HUES48 (cell line): ENCODE measurements around the gene CABYR.
A peak's percentile ranks its signal among the peaks of the same experiment; 100 is the strongest.

Experiments used
- H3K27ac ChIP-seq: one replicate; pipeline ENCODE4 v1.7.0; 2013; ENCODE audit warnings: low read depth, low read length, inconsistent platforms
- H3K27me3 ChIP-seq: 2 replicates; pipeline ENCODE4 v1.6.1; 2013; ENCODE audit warnings: mild to moderate bottlenecking, low read length; ENCODE audit not compliant: control insufficient read depth, insufficient read depth
- H3K36me3 ChIP-seq: 2 replicates; pipeline ENCODE4 v1.6.1; 2013; ENCODE audit warnings: low read length; ENCODE audit not compliant: control insufficient read depth, insufficient read depth
- H3K4me1 ChIP-seq: 2 replicates; pipeline ENCODE4 v1.6.1; 2013; ENCODE audit warnings: mild to moderate bottlenecking, low read length; ENCODE audit not compliant: control insufficient read depth, insufficient read depth
- H3K4me3 ChIP-seq: 2 replicates; pipeline ENCODE4 v1.5.1; 2013; ENCODE audit warnings: mild to moderate bottlenecking, low read depth, low read length
- H3K9ac ChIP-seq: 2 replicates; pipeline ENCODE4 v1.6.1; 2013; ENCODE audit warnings: mild to moderate bottlenecking, low read depth, low read length, moderate library complexity
- H3K9me3 ChIP-seq: 2 replicates; pipeline ENCODE4 v1.6.1; 2013; ENCODE audit warnings: low read length; ENCODE audit not compliant: control insufficient read depth, insufficient read depth

The CABYR gene

DNA sequence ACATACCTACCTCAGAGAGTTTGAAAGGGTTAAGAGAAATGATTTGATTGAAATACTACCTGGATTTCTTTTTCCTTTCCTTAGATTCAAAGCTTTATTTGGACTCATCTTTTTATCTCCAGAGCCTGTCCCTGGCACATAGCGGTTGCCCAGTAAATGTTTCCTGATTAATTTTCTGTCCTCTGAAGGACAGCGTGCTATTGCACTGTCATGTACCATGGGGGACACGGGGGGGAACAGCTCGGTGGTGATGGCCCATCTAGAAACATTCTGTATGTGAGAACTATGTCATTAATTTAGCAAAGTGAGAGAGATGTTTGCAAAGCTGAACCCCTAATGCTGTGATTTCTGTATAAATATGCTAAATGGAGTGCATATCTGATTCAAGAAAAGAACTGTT is 26.4 kb upstream of the CABYR start:
- peaks cover 8% of the 10 kb centered on the region; the same call in 1 of the 2 replicates for H3K36me3 ChIP-seq
- no peak overlapping the region for H3K9ac ChIP-seq
- no peaks in the 10 kb centered on the region for H3K27me3 ChIP-seq
- H3K4me3 ChIP-seq, result no peak overlapping the region
- peaks cover 5% of the 10 kb centered on the region for H3K4me1 ChIP-seq
- H3K9me3 ChIP-seq, result no peaks in the 10 kb centered on the region
- H3K27ac ChIP-seq, result peak overlapping the region; percentile 2

DNA sequence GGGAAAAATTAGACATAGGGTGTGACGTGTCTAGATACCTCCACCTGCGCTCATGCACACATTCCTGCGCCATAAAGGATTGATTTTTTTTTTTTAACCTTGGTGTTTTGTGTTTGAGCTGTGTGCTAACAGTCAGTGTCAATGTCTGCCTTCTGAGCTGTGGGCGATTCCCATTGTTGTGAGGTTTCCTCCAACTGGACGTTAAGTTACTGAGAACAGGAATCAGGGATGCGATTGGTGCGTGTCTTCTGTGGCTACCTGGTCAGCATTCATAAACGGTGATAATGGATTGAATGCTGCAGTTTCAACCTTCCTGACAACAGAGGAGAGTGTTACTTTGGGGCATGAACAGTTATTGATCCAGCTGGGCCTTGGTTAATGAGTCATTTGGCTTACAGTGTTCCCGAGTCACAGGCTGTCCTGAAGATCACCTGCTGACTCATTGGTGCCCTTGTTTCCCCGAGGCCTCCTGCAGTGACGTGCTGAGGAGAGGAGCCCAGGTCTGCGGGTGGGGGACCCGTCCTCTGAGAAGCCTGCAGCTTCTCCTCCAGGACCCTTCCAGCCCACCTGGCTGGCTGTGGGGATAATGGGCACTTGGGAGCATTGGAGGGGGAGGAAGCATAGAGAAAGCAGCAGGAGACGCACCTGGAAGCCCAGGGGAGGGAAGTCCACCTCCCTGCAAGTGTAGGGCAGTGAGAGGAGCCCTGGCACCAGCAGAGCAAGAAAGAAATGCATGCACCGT is 25.8 kb upstream of the CABYR start:
- H3K27me3 ChIP-seq, result no peaks in the 10 kb centered on the region
- H3K4me1 ChIP-seq, result peaks cover 5% of the 10 kb centered on the region
- peaks cover 8% of the 10 kb centered on the region; the same call in 1 of the 2 replicates for H3K36me3 ChIP-seq
- H3K4me3 ChIP-seq, result no peak overlapping the region
- no peak overlapping the region for H3K9ac ChIP-seq
- H3K27ac ChIP-seq, result peak overlapping the region; percentile 2
- H3K9me3 ChIP-seq, result no peaks in the 10 kb centered on the region

DNA sequence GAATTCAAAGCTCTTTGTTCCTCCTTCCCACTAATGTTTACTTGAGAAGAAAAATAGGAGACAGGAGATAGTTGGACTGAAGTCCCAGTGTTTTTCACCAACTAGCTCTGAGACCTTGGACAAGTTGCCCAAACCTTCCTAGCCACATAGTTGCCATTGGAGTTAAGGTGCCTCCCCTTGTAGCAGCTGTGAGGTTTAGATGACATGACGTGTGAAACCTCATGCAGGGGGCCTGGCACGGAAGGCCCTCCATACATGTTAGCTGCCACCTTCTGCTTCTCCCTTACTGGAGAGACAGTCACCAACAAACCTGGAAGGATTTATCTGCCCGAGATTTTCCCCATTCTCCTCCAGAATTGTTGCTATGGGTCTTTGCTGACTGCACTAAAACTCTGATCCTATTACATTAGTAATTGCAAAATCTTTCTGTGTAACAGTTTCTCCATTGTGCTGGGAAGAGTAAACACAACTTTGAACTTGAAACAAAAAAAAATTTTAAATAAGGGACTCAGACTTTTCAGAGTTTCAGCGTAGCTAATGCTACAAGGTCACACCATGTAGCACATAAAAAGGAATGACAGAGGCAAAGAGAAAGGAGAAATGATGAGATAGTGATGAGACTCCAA is 23.8 kb upstream of the CABYR start:
- Histone ChIP-seq H3K27me3 (no peaks in the 10 kb centered on the region), H3K4me1 (peaks cover 5% of the 10 kb centered on the region), H3K4me3 (no peak overlapping the region), H3K9ac (no peak overlapping the region), H3K27ac (no peak overlapping the region), H3K36me3 (peaks cover 15% of the 10 kb centered on the region; the same call in 1 of the 2 replicates), H3K9me3 (no peaks in the 10 kb centered on the region)

DNA sequence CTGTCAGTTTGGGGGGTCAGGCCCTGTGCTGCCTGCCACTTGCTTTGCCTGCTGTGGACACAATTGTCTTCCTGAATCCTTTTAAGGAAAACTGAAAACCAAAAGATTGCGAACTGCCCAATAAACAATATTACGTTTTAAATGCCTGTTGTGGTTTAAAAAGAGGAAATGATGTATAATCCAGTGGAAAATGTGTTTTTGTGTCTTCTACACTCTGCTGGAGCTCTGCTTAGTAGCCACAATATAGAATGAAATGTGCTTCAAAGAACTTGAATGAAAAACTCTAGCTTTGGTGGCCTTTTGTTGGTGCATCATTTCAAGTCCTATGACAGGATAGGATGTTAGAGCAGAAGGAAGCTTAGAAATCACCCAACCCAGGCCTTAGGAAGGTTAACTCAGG is 23.2 kb upstream of the CABYR start:
- Histone ChIP-seq H3K9ac (no peak overlapping the region), H3K36me3 (peaks cover 18% of the 10 kb centered on the region), H3K9me3 (no peaks in the 10 kb centered on the region), H3K4me3 (no peak overlapping the region), H3K27me3 (no peaks in the 10 kb centered on the region), H3K4me1 (peaks cover 5% of the 10 kb centered on the region), H3K27ac (no peak overlapping the region)

DNA sequence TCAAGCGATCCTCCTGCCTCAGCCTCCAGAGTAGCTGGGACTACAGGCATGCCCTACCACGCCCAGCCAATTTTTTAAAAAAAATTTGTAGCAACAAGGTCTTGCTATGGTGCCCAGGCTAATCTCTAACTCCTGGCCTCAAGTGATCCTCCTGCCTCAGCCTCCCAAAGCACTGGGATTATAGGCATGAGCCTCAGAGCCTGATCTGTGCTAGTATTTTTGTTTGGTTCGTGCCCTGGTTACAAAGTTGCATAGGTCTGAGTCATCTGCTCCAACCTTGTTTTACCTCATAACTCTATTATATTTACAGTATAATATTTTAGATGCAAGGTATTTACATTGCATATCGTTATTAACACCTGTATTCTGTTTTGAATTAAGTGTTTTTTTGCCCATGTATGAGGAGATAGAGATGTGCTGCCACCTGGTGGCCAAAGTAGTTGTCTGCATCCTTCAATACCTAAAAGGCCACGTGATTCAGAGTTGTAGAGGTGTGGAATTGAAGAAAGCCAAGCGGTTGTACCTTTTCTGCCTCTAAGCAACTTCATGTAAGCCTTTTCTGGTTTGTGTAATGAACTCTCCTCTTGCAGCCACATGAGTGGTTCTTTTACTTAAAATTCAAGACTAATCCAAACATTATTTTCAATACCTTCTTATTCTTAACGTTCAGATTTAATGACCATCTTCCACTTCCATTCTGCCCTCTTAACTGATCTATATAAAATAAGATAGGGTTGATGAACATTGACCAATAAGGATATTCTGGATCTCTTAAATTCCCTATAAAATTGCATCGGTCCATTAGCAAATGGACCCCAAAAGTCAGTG is 19.9 kb upstream of the CABYR start:
- Histone ChIP-seq H3K4me1 (no peaks in the 10 kb centered on the region), H3K9ac (no peak overlapping the region), H3K9me3 (no peaks in the 10 kb centered on the region), H3K4me3 (no peak overlapping the region), H3K36me3 (peaks cover 33% of the 10 kb centered on the region), H3K27ac (no peak overlapping the region), H3K27me3 (no peaks in the 10 kb centered on the region)

DNA sequence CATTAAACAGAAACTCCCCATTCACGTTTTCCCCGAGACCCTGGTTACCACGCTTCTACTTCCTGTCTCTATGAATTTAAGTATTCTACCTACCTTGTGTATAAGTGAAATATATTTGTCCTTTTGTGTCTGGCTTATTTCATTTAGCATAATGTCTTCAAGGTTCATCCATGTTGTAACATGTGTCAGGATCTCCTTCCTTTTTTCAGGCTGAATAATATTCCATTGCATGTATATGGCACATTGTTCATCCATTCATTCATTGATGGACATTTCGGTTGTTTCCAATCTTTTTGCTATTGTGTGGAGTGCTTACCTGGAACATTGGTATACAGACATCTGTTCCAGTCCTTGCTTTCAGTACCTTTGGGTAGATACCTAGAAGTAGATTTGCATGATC is 18.2 kb upstream of the CABYR start:
- H3K9me3 ChIP-seq, result no peaks in the 10 kb centered on the region
- no peaks in the 10 kb centered on the region for H3K27me3 ChIP-seq
- H3K36me3 ChIP-seq, result peaks cover 36% of the 10 kb centered on the region
- no peaks in the 10 kb centered on the region for H3K4me1 ChIP-seq
- H3K9ac ChIP-seq, result no peak overlapping the region
- H3K27ac ChIP-seq, result no peak overlapping the region
- no peak overlapping the region for H3K4me3 ChIP-seq

DNA sequence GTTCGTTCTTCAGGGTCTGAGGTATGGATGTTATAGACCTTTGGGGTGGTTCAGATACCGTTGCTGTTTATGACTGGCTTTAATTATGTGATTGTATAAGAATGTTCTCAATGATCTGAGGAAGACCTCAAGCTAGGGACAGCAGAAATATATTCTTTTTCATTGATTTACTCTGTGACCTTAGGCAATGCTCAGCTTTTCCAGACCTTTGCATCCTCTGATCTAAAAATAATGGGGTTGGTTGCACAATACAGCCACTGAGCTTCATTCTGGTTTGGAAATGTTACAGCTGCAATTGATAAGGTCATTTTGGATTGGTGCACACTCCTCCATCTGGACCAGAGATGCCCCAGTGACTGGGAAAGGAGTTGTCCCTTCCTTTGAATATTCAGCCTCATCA is 17.2 kb upstream of the CABYR start:
- Histone ChIP-seq H3K9ac (no peak overlapping the region), H3K27ac (no peak overlapping the region), H3K9me3 (no peaks in the 10 kb centered on the region), H3K36me3 (peaks cover 41% of the 10 kb centered on the region), H3K4me3 (no peak overlapping the region), H3K4me1 (no peaks in the 10 kb centered on the region), H3K27me3 (no peaks in the 10 kb centered on the region)

DNA sequence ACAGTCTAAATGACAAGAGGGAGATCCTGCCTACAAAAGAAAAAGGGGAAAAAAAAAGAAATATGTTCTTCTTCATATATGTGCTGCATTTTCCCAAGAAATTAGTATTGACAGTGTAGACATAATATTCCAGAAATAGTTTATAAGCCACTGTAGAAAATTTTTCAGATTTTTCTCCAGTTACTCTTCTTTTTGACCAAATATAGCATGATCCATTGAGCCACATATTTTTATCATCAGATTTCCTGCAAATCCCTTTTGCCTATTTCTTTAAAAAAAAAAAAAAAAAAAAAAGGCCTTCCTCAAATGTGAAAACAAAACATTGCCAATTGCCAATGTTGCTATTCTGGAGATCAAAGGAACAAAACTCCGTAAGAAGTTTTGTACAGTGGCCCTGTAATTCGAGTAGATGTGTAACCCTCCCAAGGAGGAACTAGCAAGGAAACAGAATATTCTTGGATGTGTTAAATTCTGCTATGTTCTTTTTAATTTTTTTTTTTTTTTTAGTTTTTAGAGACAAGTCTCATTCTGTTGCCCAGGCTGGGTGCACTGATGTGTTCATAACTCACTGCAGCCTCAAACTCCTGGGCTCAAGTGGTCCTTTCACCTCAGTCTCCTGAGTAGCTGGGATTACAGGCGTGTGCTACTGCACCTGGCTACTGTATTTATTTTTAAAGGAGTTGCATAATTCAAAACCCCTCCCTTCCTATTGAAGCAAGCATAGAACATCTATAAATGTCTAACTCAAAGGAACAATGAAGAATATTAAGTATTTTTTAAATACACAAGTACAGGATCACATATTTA is 12.5 kb upstream of the CABYR start:
- Histone ChIP-seq H3K9ac (no peak overlapping the region), H3K27me3 (no peaks in the 10 kb centered on the region), H3K27ac (no peak overlapping the region), H3K9me3 (no peaks in the 10 kb centered on the region), H3K4me1 (no peaks in the 10 kb centered on the region), H3K4me3 (no peak overlapping the region), H3K36me3 (peaks cover 64% of the 10 kb centered on the region)

DNA sequence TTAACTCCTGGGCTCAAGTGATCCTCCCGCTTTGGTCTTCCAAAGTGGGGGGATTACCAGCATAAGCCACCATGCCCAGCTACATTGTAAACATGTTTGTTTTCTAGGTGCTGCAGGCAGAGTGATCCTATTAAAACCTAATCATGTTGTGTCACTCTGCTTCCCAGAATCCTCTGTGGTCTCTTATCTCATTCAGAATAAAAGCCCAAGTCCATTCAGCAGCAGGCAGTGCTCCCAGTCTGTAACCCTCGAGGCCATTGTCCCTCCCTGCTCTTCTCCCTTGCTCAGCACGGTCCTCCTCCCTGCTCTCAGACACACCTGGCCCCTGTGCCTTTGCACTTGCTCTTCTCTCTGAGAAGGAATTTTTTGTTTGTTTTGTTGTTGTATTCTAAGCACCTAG is 11.1 kb upstream of the CABYR start:
- Histone ChIP-seq H3K4me3 (no peak overlapping the region), H3K4me1 (no peaks in the 10 kb centered on the region), H3K36me3 (peaks cover 69% of the 10 kb centered on the region), H3K9ac (no peak overlapping the region), H3K9me3 (no peaks in the 10 kb centered on the region), H3K27ac (no peak overlapping the region), H3K27me3 (no peaks in the 10 kb centered on the region)

DNA sequence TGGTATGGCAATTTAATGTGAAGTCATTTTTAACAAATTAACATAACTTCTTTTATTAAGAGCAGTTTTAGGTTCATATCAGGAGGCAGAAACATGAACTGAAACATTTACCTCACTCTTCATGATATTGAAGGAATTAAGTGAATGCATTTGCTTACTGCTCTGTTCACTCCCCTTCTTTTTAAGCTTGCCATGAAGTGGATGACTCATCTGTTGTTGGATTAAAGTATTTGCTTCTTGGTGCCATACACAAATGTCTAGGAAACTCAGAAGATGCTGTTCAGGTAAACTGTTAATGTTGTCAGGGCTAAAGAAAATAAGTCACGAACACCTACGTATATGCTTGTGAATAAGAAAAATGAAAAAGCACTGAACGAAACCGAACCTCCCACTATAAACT is 10.2 kb upstream of the CABYR start:
- Histone ChIP-seq H3K9ac (no peak overlapping the region), H3K36me3 (peaks cover 77% of the 10 kb centered on the region), H3K9me3 (no peaks in the 10 kb centered on the region), H3K4me3 (no peak overlapping the region), H3K27ac (no peak overlapping the region), H3K4me1 (no peaks in the 10 kb centered on the region), H3K27me3 (no peaks in the 10 kb centered on the region)
